ENCODE data around the gene F5.

The F5 gene

GRCh38 chr1:169465281-169465680, 121.0 kb downstream of the F5 start:
- no peaks in the 10 kb centered on the region for H3K36me3 ChIP-seq (ENCODE audit: insufficient read depth)
- no peak overlapping the region for H3K4me2 ChIP-seq
- H3K4me3 ChIP-seq (IDR thresholded peaks at IDR 0.05; ENCODE audit: insufficient read depth, low read depth, low read length): no peak overlapping the region
- TF ChIP-seq CTCF (conservative IDR thresholded peaks at IDR 0.05; ENCODE audit: low read depth, low read length): no peak
- H2AFZ ChIP-seq (ENCODE audit: low read depth): no peak overlapping the region
- H3K27ac ChIP-seq: no peak overlapping the region
- H3K4me1 ChIP-seq (ENCODE audit: low read depth, poor library complexity, severe bottlenecking): no peaks in the 10 kb centered on the region
- H4K20me1 ChIP-seq (ENCODE audit: insufficient read depth): no peaks in the 10 kb centered on the region
- no peak overlapping the region for H3K9ac ChIP-seq
- H3K27me3 ChIP-seq (ENCODE audit: insufficient read depth, low read depth): no peaks in the 10 kb centered on the region
- no peaks in the 10 kb centered on the region for H3K79me2 ChIP-seq (ENCODE audit: insufficient read depth, low read depth)
